ENCODE results near the gene LEMD1. TPM values are rescaled to one million over a fixed set of nuclear protein-coding genes. Genes with fewer than 3 reads are reported as not detected.
"Not testable (repeated sequence)": the region's sequence is repeated elsewhere in the genome, so short reads cannot be mapped to it uniquely, and the experiment has no call there.

The LEMD1 gene
- total RNA-seq, 1 experiment from 2014 or later = not detected

DNA sequence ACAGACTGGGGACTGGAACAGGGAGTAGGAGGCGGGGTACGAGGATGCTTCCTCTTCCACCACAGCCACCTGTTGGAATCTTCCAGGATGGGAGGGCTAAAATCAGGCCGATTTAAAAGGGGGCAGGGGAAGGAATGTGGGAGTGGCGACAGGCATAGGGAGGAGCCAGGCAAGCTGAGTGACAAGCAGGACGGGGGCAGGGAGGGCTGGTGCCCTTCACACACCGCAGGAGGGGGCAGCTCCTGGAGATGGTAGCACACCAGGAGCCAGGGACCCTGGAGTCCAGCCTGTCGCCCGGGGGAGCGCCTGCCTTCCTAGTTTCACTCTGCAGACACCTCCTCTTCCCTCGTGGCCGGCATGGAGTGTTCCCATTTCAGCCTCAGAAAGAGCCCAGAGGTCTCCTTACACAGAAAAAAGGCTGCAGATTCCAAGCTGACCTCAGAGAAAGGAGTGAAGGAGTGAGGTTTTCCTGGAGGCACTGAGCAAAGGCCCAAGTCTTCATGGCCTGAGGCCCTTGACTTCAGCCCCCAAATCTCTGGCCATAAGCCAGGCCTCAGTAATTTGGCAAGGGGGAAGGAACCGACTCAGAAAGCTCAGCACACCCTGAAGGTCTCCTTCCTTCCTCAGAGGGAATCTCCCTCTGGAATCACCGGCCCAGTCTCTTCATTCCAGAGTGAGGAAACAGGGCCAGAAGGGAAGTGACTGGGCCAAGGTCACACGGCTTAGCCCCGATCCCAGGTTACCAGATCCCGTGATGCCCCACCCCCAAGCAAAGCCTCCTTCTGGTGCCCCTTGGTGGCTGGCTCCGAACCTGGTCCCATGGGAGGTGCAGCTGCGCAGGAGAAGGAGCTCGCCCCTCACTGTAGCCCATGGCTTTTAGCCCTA lies 25.8 kb upstream of the LEMD1 start:
- peak; percentile 23 for DNase-seq (ENCODE audit: low read depth)

DNA sequence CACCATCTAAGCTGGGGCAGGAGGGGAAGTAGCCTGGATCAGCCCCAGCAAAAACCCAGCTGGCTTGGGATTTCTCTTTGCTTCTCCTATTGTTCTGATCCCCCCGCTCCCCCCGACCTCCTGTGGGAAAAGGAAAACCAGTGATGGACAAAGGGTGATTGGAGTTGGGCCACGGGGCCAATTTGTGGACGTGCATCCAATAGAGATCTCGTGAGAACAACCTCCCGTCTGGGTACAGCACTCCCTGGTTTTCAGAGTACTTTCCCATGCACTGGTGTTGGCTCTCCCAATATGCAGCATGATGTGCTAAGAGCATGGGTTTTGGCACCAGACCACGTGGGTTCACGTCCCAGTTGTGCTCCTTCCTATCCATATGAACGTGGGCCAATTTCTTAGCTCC lies 25.0 kb upstream of the LEMD1 start:
- DNase-seq (ENCODE audit: low read depth) = no peak

DNA sequence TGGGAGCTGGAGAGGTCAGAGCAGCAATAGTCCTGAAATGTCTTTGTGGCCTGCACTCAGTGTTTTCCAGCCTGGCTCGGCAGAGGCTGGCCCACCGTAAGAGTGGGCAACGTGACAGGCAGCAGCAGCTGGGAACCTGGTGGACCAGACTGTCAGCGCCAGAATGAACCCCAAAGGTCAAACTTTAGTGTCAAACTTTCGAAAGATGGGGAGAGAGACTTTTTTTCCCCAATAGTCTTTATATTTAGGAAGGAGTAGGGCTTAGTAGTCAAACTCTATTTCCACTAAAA lies 23.7 kb upstream of the LEMD1 start:
- no peak for DNase-seq (ENCODE audit: low read depth)

DNA sequence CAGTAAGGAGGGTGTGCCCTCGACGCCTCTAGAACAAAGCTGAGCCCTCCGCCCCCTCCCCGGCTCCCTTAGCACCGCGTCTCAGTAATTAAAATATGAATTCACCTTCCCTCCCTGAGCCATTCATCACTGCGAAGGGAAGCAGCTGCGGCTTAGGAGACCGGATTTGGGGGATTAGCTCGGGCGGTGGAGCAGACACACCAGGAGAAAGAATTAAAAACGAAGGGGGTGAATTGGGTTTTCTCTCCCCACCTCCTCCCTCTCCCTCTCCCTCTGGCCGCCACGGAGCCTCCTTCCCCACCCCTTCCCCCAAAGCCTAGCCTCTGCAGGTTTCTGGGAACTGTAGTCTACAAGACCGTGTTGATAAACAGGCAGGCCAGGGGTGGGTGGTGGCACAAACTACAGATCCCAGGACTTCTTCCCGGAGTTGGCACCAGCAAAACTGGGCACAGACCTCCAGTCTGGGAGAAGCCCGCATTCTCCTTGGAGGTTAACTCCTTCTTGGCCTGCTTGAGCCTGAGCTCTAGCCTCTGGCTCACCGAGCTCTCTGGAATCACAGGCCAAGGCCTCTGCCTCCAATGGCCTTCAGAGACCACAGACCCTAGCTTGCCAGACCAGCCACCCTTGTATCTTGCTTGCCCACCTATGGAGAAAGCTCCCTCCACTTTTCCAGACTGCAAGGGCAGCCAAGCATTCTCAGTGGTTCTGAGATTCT lies 23.2 kb upstream of the LEMD1 start:
- DNase-seq (ENCODE audit: low read depth) = no peak

DNA sequence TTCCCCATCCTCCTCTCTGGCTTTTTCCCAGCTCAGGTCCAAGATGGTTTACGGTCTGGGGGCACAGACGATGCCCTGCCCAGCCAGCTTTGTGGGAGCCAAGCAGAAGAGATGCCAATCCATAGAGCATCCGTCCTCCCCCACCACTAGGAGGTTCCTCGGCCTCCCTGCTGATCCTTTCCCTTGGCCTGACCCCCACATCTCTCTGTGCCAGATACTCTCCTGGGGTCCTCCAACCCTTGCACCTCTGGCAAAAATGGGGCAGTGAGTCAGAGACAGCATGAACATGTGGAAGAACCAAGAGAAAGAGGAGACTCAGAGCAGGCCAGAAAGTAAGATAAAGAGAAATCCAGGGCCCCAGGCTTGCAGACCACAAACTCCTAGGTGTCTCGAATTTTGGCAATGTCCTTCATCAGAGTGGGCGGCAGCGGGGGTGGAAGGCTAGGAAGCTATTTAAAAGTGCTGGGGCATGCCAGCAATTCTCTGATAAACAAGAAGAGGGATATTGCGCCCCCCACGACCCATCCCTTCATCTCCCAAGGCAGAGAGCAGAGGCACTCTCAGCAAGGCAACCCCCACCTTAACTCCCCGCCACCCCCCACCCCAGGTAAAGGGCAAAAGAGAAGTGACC lies 22.6 kb upstream of the LEMD1 start:
- no peak for DNase-seq (ENCODE audit: low read depth)

DNA sequence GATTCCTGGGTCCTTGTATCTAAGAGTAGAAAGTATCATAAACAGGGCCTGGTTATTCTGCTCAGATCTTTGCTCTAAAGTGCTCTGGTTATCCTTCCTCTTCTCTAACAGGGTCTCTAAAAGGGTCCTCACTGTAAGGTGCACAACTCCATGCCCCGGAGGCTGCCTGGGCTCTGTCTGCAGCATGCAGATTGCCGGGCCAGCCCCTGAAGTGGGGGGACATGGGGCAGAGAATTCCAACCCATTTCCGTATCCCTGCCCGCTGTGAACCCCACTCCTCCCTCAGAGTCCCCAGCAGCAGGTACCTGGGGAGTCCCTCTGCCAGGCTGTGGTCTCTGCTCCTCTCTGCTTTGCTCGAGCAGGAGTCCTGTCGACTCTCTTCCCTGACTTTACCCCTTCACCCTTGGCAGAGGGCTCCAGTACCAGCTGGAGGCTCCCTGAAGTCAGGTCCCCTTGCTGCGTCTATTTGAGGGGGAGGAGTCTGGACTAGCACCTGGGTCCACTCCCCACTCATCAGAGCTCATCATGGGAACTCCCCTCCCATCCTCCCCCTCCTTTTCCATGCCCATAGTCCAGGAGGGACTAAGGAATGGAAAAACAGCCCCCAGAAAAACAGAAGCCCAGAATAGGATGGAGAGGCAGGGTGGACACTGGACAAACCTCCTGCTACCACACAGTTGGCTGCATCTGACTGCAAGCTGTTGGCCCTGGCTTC lies 21.9 kb upstream of the LEMD1 start:
- DNase-seq (ENCODE audit: low read depth) = no peak

DNA sequence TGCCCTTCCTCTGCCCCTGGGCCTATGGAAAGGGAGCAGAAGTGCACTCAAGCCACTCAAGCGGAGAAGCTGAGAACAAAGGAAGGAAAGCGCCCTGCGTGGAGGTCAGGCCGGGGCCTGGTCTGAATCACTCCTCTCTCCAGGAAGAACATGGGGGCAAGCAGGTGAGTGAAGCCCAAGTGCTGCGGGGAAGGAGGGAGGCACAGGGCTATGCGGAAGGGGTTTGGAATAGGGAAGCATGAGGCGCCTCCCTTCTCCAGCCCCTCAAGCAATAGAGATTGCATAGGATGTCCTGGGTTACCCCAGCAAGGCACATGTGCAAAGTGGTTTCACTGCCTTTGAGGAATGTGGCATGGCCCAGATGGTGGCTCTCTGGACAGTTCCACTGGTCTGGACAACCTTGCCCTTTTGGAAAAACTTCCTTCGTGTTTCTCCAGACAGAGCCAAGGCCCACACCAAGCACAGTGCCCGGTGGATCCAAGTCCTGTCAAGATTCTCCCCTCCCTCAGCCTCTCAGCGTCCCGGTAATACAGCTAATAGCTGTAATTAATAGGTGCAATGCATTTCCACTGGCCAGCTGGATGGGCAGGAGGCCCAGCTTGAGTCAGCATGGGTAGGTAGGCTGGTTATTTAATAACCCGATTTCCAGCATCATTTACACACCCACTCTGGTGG lies 20.3 kb upstream of the LEMD1 start:
- no peak for DNase-seq (ENCODE audit: low read depth)

DNA sequence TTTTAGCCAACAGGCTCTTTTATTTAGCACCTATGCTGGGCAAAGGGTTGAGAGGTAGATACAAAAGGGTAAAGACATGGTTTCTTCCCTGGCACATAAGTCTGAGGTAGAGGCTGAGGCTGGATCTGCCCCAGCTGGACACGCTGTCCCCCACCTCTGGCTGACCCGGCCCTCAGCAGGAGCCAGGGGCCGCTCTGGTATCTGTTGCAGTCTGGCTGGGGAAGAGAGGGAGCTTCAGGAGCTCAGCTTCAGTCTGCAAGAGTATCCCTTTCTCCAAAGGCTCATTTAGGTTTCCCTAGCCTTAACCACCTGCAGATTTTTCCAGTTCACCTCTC lies 19.8 kb upstream of the LEMD1 start:
- DNase-seq (ENCODE audit: low read depth) = no peak

DNA sequence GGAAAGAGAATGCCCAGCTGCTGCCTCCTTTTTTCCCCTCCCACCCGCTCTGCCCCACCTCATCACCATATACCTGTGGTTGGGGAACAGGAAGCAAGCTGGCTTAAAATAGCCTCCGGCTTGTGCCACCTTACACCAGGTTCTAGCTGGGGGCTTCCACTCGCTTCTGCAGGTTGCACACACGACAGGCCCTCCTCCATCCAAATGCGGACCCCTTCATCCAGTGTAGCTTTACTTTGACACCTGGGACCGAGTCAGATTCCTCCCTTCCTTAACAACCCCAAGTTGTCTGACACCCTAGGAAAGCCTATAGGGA lies 19.4 kb upstream of the LEMD1 start:
- no peak for DNase-seq (ENCODE audit: low read depth)

DNA sequence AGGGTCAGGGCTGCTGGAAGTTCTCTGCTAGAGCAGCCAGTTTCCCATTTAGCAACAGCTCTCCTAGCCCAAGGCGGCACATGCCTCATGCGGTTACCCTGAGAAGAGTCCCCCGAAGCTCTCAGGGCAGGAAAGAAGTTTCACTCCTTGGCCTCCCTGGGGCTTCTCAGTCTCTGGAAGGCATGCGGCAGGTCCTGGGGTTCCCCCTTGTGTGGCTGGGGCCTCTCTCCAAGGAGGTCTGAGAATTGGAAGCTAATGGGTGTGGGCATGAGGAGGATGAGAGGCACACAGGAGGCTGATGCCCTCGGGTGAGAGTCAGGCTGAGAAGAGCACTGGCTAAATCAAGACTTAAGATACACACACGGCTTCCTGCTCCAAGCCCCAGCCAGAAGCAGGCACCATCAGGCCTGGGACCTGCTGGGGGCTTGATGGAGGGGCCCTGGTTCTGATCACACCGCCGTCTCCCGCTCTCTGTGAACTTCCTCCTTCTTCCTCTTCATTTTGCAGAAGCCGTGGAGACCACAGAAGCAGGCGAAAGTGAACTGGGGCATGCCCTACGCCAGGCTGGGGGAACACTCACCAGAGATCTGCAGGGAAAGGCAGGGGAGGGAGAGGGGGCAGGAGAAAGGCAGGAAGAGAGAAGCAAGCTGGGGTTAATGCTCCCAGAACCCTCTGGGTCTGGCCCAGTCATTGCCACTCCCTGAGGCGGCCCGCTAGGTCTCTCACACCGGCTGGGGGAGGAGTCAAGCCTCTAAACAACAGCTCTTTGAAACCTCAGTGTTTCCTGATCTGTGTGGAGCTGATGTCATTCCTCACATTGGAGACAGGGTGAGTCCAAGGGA lies 18.8 kb upstream of the LEMD1 start:
- DNase-seq (ENCODE audit: low read depth) = peak; percentile 70

DNA sequence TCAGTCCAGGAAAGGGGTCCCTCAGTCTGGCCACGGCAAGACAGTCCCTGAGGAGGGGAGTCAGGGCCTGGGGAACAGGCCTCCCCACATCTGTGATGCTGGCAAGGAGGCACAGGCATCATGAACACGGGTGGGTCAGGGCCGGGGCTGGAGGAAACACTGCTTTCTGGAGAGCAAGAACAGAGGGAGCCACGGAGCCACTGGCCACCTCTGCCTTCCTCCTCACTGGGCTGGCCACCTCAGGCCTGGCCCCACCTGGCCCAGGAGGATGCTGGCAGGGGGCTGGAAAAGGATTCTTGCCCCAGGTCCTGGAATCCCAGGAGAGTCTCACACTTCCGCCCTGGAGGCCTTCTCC lies 18.2 kb upstream of the LEMD1 start:
- DNase-seq (ENCODE audit: low read depth) = no peak

DNA sequence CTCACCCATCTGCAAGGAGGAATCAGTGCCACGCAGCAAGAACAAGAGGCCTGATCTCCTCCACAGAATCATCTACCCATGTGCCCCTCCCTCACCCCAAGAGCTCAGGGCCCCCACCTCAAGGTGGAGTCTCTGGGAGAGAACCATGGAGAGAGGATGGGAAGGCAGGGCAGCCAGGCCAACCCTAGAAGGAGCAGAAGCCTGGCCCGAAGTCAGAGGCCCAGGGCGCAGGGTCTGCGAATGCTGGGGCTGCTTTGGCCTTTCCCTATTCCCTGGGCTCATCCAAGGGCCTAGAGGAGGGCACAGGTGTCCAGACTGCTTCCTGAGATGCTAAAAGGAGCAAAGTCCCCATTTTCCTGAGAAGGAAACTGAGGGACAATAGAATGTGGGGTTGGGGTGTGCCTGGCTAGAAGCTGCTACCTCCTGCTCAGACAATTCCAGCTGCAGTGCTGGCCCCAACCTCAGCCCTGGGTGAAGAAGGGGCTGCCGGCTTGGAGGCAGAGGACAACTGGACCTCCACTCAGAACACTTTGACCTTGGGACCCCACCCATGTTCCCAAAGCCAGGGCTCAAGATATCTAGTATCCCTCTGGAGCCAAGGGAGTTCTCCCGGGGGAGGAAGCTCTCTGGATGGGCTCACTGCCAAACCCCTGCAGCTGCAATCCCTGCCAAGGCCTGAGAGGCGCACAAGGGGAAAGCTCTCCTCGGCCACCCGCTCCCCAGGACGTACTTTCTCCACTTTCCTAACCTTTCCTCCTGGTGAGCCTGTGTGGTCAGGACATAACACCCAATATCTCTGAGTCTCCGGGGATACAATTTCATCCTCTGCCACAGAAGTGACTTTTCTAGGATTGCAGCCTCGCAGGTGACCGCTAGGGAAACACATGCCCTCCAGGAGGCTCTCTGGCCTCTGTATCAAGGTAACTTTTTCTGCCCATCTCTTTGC lies 16.6 kb upstream of the LEMD1 start:
- peak; percentile 68 for DNase-seq (ENCODE audit: low read depth)

DNA sequence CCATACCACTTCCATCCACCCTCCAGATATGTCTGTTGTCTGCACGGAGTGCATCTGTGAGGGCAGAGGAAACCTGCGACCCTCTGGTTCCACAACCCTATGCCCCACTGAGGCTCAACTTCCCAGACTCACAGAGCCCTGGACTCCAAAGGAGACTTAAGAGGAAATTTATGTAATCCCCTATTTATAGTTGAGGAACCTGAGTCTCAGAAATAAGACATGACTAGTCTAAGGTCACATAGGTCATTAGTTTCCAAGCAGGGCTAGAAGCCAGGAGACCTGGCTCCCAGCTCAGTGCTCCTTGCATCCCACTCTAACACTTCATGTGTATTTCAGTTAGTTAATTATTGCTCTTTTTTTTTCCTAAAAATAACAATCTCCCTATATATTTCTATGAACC lies 15.7 kb upstream of the LEMD1 start:
- DNase-seq (ENCODE audit: low read depth) = no peak

DNA sequence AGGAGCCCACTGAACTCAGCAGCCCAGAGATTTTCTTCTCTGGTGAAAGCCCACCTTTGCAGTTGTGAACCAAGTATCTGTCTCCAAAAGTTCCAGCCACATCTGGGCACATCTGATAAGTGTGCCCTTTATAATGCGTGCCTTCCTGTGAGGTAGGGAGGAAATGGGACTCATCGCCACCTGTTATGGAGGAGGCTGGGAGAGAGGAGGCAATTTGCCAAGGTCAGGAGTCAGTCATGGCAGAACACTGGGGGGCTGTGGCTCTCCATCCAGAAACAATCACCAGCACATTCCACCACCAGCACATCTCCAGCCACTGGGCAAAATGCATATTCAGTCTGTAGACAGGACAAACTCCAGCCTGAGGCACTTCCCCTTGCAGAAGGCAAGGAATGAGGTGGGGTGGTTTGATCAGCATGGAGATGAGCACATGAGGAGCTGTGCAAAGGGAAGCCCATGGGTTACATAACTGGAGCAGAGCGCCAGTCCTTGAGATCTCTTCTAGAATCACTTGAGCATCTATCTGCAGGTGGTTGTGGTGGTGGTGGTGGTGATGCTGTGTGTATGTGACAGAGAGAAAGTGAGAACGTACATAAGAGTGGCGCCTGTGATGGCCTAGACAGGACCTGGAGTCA lies 15.0 kb upstream of the LEMD1 start:
- DNase-seq (ENCODE audit: low read depth) = no peak

DNA sequence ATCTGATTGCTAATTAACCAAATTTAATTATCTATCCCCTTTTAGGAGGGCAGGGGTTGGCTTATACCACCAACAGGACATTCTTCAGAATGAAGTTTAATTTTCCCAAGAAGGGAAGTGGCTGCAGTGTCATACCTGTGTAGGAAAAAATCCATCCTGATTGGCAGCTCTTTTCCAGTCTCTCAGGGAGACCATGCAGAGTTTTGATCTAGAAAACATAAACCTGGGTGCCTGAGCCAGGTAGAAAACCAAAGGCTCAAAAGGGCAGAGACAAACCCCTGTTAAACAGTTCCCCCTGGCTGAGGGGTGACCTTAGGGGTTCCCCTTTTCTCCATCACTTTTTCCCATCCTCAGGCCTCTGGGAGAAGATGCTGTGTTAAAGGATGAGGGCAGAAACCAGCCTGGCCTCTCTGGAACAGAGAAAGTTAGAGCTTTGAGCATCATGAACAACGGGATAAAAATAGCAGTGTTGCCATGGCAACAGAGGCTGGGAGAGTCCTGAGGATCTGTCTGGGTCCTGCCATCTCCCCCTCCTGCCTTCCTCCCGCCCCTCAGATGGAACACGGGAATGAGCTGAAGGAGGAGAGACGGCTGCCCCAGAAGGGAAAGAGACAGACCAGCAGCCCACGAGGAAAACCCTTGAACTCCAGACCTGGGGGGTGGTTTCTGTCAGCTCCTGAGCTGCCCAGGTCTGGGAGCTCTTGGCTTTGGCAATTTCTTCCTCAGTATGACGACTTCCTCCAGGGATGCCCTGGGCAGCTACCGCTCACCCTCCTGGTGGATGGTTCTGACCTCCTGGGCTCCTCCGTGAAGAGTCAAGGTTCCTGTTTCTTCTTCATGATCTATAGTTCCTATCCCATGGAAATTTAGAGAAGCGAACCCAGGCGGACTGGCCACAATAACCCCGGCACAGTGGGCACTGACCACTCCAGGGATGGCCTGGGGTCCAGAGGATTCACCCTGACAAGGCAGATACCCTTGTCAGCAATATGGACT lies 14.0 kb upstream of the LEMD1 start:
- DNase-seq (ENCODE audit: low read depth) = no peak

DNA sequence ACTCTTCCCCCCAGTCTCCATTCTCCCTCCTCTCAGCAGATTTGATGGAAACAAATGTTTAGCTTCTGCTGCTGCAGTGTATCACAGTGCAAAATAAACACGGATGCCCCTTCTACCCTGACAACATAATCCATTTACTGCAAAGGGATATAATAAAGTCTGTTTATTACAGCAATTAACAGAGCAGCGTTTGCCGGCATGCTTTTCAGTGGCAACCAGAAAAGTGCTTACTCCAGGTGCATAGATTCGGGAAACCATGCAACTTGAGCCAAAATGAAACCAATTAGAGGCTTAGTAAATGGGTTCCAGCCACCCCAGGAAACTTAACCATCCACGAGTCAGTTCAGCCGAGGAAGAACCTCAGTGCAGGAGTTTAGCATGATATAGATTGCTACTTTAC lies 12.9 kb upstream of the LEMD1 start:
- DNase-seq (ENCODE audit: low read depth) = no peak

DNA sequence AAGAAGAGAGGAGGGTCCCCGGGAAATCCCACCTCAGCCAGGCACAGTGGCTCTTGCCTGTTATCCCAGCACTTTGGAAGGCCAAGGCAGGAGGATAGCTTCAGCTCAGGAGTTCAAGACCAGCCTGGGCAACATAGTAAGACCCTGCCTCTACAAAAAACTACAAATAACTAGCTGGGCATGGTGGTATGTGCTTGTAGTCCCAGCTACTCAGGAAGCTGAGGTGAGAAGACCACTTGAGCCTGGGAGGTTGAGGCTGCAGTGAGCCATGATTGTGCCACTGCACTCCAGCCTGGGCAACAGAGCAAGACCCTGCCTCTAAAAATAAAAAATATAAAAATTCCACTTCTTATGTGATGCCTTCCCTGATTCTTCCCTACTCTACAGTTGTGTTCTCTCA lies 10.8 kb upstream of the LEMD1 start:
- not testable (repeated sequence) for DNase-seq (ENCODE audit: low read depth)

DNA sequence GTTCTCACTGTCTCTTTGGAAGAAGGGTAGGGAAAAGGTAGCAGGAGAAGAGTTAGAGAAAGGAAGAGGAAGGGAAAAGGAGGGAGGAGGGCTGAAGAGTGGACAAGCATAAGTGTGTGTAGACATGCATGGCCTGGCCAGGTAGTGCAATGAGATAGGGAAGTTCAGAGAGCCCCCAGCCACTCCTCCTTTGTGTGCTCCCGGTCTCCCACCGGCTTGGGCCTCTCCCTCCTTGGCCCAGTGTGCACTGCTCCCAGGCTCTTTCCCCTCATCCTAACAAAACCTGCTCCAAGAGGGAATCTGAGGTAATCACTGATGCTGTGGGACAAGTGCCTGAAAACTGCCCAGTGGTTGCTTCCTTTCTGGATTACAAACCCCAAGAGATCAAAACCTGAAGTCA lies 10.3 kb upstream of the LEMD1 start:
- DNase-seq (ENCODE audit: low read depth) = no peak
